SH-SY5Y (cell line): ENCODE measurements around the gene GFPT1.

Source experiments
- GATA2 ChIP-seq: IDR thresholded peaks from 2 replicates; pipeline ENCODE4 v1.6.1; 2011; ENCODE audit warnings: mild to moderate bottlenecking, low read depth, low read length
- GATA3 ChIP-seq: IDR thresholded peaks from 2 replicates; pipeline ENCODE4 v1.6.1; 2011; ENCODE audit warnings: low read depth, mild to moderate bottlenecking, low read length, moderate library complexity

GRCh38 chr2:69393963-69394362 lies 6.9 kb upstream of the GFPT1 start:
- TF ChIP-seq GATA3: no peak
- no peak for TF ChIP-seq GATA2
